ENCODE measurements around the gene TMBIM1.

TMBIM1 gene

DNA sequence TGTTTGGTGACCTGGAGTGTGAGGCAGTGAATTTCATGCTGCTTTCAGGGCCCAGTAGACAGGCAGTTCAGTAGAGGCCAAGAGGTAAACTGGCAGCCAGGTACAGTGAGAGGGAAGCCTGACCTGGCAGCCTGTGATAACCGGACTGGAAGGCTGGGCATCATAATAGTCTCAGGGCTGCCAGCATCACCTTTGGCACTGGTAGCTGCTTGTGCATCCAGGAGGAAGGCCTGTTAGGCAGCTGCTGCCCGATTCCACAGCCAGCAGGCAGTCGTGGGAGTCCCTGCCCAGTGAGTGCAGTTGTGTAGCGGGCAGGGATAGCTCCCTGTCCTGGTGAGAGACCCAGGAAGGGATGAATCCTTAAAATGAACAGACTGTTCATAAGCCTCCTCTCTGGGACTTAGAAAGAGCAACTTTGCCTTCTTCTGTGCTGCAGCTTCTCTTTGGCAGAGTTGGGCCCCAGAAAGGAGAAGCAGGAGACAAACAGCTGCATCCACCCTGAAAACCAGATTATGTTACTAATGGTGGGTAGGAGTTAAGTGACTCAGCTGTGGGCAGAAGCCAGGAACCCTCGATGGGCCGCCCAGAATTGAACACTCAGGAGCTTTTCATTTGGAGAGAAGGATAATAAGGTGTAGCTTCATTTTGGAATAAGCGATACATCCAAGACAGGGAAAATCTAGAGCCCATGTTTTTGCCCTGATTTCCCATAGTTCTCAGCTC, 39.6 kb downstream of the TMBIM1 start:
- Mint-ChIP-seq H3K4me1 (peaks cover 3% of the 10 kb centered on the region), H3K36me3 (ENCODE audit: low read depth) (peaks cover 68% of the 10 kb centered on the region), H3K4me3 (no peak overlapping the region), H3K27ac (no peak overlapping the region), H3K9me3 (no peaks in the 10 kb centered on the region), H3K27me3 (ENCODE audit: low read depth, poor library complexity) (no peaks in the 10 kb centered on the region)
- TF ChIP-seq, protein P1, sequence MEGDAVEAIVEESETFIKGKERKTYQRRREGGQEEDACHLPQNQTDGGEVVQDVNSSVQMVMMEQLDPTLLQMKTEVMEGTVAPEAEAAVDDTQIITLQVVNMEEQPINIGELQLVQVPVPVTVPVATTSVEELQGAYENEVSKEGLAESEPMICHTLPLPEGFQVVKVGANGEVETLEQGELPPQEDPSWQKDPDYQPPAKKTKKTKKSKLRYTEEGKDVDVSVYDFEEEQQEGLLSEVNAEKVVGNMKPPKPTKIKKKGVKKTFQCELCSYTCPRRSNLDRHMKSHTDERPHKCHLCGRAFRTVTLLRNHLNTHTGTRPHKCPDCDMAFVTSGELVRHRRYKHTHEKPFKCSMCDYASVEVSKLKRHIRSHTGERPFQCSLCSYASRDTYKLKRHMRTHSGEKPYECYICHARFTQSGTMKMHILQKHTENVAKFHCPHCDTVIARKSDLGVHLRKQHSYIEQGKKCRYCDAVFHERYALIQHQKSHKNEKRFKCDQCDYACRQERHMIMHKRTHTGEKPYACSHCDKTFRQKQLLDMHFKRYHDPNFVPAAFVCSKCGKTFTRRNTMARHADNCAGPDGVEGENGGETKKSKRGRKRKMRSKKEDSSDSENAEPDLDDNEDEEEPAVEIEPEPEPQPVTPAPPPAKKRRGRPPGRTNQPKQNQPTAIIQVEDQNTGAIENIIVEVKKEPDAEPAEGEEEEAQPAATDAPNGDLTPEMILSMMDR (IDR thresholded peaks at IDR 0.05): no peak
- DNase-seq: no peak

DNA sequence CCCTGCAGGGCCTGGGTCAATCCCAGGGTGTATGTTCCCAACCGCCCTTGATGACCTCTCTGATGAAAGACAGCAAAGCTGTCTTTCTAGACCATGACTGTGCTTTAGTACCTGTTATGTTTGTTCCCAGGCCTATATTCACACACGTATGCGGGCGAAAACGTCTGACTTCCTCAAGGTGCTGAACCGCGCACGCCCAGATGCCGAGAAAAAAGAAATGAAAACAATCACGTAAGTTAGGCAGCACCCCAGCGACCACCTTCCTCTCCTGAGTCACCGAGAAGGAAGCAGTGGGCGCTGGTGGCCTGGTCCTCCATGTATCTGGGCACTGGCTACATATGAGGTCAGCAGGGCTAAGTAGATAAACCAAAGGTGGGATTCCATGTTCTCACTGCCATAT, 42.6 kb downstream of the TMBIM1 start:
- DNase-seq: no peak
- no peak overlapping the region for H3K4me3 Mint-ChIP-seq

DNA sequence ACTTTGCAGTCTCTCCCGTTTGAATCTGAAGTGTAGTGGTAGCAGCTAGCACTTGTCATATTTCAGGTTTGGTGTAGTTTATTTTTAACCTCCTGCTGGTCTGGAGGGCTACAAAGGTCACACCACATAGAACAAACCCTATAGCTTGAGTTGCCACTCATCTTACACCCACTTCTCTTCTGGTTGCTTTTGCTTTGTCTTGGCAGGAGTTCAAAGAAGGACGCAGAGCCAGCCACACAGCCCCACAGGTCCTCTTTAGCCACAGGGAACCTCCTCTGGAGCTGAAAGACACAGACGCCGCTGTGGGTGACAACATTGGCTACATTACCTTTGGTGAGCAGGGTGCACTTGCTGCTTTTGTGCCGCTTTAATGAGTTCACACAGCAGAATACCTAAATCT, 47.1 kb downstream of the TMBIM1 start:
- H3K27me3 Mint-ChIP-seq (ENCODE audit: low read depth, poor library complexity): no peaks in the 10 kb centered on the region
- no peaks in the 10 kb centered on the region for H3K4me1 Mint-ChIP-seq
- TF ChIP-seq, protein P1 (IDR thresholded peaks at IDR 0.05): no peak
- H3K36me3 Mint-ChIP-seq (ENCODE audit: low read depth): peaks cover 68% of the 10 kb centered on the region
- no peak overlapping the region for H3K4me3 Mint-ChIP-seq
- no peak overlapping the region for H3K27ac Mint-ChIP-seq
- no peaks in the 10 kb centered on the region for H3K9me3 Mint-ChIP-seq
- DNase-seq: no peak

More for the DNA sequence above, 42.6 kb downstream of the TMBIM1 start:
- no peaks in the 10 kb centered on the region for H3K27me3 Mint-ChIP-seq (ENCODE audit: low read depth, poor library complexity)
- no peaks in the 10 kb centered on the region for H3K9me3 Mint-ChIP-seq
- H3K27ac Mint-ChIP-seq: no peak overlapping the region
- no peaks in the 10 kb centered on the region for H3K4me1 Mint-ChIP-seq
- TF ChIP-seq, protein P1 (IDR thresholded peaks at IDR 0.05): no peak
- peaks cover 72% of the 10 kb centered on the region for H3K36me3 Mint-ChIP-seq (ENCODE audit: low read depth)

DNA sequence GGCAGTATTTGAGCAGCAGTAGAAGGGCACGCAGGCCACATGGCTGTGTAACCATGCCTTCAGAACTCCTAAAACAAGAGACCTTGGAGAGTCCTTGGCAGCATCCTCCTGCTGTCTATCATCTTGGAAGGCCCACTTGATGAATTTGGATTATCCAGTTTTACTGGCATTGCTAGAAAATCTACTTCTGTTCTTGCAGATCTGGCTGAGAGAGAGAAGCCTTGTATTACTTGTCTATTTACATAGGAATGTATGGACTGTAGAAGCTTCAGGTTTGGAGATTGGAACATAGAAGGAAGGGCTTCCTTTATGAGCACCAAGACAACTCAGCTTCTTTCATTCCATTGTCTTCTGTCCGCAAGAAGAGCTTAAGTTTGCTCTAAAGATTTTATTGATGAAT, 47.6 kb downstream of the TMBIM1 start:
- Mint-ChIP-seq H3K4me3 (no peak overlapping the region), H3K36me3 (ENCODE audit: low read depth) (peaks cover 68% of the 10 kb centered on the region), H3K4me1 (no peaks in the 10 kb centered on the region), H3K9me3 (no peaks in the 10 kb centered on the region), H3K27ac (no peak overlapping the region), H3K27me3 (ENCODE audit: low read depth, poor library complexity) (no peaks in the 10 kb centered on the region)
- DNase-seq: no peak
- TF ChIP-seq, protein P1 (IDR thresholded peaks at IDR 0.05): no peak

DNA sequence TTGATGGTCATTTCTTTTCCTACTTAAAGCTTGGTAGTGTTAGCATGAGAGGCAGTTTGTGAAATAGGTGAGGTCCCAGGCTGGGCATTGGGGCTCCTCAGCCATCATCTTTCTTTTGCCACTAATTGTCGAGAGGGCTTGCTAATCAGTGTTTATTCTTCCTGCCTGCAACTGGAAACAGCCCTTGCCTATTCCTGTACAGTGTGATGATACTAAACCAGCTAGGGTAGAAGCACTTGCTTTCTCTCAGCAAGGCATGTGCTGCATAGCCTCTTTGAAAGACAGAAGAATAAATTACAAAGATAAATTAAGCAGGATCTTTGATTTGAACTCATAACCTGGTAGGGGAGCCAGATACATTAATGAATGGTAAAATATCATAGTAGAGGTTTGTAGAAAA, 48.1 kb downstream of the TMBIM1 start:
- Mint-ChIP-seq H3K4me3 (no peak overlapping the region), H3K36me3 (ENCODE audit: low read depth) (peaks cover 68% of the 10 kb centered on the region), H3K27ac (no peak overlapping the region), H3K27me3 (ENCODE audit: low read depth, poor library complexity) (no peaks in the 10 kb centered on the region), H3K9me3 (no peaks in the 10 kb centered on the region), H3K4me1 (no peaks in the 10 kb centered on the region)
- TF ChIP-seq, protein P1 (IDR thresholded peaks at IDR 0.05): no peak
- no peak for DNase-seq

DNA sequence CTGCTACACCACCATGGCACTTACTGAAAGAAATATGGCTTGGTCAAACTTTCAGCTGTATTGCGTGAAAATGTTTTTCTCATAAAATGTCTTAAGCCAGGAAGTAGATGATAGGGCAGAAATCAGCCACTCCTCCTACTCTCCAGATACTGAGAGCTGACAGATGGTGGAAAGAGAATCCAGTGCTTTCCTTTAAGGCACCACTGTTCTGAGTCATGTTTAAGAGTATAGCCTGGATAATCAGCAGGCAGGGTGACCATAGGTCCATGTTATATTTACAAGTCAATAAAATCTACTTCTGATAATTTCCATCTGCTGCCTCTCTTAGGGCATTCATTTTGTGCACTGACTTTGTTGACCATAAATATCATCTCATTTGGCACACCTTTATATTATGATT, 53.4 kb downstream of the TMBIM1 start:
- no peaks in the 10 kb centered on the region for H3K9me3 Mint-ChIP-seq
- H3K4me1 Mint-ChIP-seq: no peaks in the 10 kb centered on the region
- TF ChIP-seq, protein P1 (IDR thresholded peaks at IDR 0.05): no peak
- no peaks in the 10 kb centered on the region for H3K27me3 Mint-ChIP-seq (ENCODE audit: low read depth, poor library complexity)
- H3K36me3 Mint-ChIP-seq (ENCODE audit: low read depth): peaks cover 66% of the 10 kb centered on the region
- H3K4me3 Mint-ChIP-seq: no peak overlapping the region
- no peak for DNase-seq
- H3K27ac Mint-ChIP-seq: no peak overlapping the region

Data from nephron progenitor cell (in vitro differentiated cells).